ENCODE results near the gene BRPF1.

BRPF1 gene

GRCh38 chr3:9739181-9739580 is 7.6 kb downstream of the BRPF1 start:
- no peak for DNase-seq

GRCh38 chr3:9742560-9742959 is 11.0 kb downstream of the BRPF1 start:
- no peak for DNase-seq

GRCh38 chr3:9743548-9743947 is 12.0 kb downstream of the BRPF1 start:
- no peak for DNase-seq

DNA sequence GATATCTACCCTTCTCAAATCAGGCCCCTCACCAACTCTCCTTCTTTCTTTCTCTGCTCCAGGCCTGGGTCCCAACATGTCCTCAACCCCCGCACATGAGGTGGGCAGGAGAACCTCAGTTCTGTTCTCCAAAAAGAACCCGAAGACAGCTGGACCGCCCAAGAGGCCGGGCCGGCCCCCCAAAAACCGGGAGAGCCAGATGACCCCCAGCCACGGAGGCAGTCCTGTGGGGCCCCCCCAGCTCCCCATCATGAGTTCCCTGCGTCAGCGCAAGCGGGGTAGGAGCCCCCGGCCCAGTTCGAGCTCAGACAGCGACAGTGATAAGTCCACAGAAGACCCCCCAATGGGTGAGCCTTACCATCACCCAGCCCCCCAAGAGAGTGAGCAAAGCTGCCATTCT is 12.6 kb downstream of the BRPF1 start:
- DNase-seq = no peak

- no peak for DNase-seq
Measured at GRCh38 chr3:9745521-9745920, 14.0 kb downstream of the BRPF1 start.

GRCh38 chr3:9746330-9746729 is 14.8 kb downstream of the BRPF1 start:
- DNase-seq = no peak

GRCh38 chr3:9747267-9747666 is 15.7 kb downstream of the BRPF1 start:
- no peak for DNase-seq

GRCh38 chr3:9748031-9748430 is 16.5 kb downstream of the BRPF1 start:
- DNase-seq = no peak

GRCh38 chr3:9749296-9749644 is 17.7 kb downstream of the BRPF1 start:
- peak; percentile 57 for DNase-seq

DNA sequence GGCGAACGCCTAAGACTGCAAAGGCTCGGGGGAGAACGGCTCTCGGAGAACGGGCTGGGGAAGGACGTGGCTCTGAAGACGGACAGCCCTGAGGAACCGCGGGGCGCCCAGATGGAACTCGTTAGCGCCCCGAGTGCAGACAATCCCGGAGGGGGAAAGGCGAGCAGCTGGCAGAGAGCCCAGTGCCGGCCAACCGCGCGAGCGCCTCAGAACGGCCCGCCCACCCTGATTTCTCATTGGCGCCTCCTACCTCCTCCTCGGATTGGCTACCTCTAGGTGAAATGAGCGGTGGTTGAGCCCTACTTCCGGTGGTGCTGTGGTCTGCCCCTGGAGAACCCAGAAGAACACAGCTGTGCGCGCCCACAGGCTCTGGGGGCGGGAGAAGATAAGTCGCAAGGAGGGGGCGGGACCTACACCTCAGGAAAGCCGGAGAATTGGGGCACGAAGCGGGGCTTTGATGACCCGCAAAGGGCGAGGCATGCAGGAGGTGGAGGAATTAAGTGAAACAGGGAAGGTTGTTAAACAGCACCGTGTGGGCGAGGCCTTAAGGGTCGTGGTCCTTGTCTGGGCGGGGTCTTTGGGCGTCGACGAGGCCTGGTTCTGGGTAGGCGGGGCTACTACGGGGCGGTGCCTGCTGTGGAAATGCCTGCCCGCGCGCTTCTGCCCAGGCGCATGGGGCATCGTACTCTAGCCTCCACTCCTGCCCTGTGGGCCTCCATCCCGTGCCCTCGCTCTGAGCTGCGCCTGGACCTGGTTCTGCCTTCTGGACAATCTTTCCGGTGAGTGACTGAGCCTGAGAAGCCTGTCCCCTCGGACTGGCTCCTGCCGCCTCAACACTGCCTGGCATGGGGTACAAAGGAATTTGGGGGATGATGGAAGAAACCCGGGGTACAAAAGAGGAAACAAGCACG is 18.4 kb downstream of the BRPF1 start, which contains the start of gene OGG1:
TSS of gene OGG1 (plus strand) at position 308 of the 911 bp plus-strand sequence. CDS start at position 643, 335 bp downstream.
- peak; percentile 90 for DNase-seq

- peak; percentile 49 for DNase-seq
Measured at GRCh38 chr3:9750556-9751411, 19.2 kb downstream of the BRPF1 start.

- no peak for DNase-seq
Measured at GRCh38 chr3:9754678-9755077, 23.1 kb downstream of the BRPF1 start.

- DNase-seq = no peak
Measured at GRCh38 chr3:9757427-9757826, 25.9 kb downstream of the BRPF1 start.

GRCh38 chr3:9760779-9761505 is 29.4 kb downstream of the BRPF1 start:
- DNase-seq = no peak

DNA sequence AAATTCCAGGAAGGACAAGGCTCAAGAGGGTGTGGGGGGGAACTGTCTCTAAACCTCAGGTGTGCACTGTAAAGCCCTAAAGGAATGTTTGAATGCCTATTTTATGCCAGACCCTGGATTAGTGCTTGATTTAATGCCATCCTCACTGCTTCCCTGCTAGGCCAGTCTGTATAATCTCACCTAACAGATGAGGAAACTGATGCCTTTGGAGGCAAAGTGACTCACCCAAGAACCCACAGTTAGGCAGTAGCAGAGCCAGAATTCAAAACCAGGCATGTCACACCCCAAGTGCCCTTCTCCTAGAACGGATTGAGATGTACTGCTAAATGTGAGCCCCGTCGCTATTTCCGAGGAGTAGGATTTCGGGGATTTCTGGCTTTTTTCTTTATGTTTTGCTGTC is 30.4 kb downstream of the BRPF1 start:
- DNase-seq = no peak

DNA sequence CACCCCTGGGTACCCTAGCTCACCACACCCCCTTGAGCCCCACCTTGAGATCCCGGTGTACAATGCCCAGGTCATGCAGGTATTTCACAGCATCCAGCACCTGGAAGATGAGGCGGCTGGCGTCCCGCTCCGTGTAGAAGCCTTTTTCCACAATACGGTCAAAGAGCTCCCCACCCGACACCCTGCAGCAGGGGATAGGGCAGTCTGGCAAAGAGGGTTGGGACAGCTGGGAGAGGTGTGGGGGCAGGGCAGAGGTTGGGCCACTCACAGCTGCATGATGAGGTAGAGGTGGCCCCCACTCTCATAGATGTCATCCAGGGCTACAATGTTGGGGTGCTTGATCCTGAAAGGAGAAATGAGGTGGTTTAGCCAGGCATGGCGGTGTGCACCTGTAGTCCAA is 31.3 kb downstream of the BRPF1 start:
- no peak for DNase-seq

DNA sequence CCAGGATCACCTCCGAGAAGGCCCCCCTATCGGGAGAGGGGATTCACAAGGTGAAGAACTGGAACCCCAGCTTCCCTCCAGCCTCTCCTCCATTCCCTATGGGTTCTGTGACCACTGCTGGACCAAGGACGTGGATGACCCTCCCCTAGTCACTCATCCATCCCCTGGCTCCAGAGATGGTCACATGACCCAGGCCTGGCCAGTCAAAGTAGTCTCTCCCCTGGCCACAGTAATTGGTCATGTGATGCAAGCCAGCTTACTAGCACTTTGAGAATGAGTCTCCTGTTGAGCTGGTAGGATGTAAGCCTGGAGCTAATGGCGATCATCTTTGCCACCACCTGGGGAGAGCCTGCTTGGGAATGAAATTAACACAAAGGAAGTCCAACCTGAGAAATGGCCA is 34.3 kb downstream of the BRPF1 start:
- DNase-seq = no peak

DNA sequence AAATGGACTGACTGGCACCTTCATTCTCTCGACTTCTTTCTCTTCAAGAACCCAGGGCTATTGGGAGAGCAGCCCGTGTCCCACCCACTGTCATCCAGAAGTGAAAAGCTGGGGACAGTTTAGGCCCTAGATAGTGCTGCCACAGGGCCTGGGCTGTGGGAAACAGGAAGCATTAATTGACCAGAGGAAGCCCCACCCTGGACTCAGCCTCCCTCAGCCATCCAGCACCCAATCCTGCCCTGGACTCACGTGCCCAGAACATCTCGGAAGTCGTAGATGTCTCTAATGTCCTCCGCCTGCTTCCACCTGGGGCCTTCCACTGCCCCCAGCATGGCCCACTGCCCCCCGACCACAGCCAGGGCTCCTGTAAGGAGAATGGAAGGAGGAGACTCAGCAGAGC is 35.9 kb downstream of the BRPF1 start:
- no peak for DNase-seq

DNA sequence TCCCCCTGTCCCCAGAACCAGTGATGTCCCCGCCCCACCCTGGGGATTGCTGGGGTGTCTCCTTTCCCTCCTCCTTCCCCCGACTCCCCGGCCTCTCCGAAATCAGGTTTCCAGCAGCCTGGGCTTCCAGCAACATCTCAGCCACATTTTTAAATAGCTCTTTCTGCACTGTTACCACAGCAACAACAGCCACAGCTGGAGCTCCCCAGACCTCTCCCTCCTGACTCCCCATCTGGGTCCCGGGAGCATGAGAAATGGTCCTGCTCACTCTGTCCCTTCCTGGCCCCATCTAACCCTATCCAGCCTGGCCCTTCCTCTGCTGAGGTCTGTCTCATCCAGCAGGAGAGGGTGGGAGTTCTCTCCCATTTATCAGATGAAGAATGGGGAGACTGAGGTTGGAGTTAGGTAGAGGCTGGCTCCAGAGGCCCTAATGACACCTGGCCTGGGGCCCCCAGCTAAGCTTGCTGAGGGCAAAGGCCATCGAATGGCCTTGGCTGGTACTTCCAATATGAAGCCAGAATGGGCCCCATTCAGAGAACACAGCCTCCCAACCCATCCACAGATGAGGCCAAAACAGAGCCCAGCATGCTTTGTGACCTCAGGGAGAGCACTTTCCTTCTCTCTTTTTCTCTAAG is 36.7 kb downstream of the BRPF1 start:
- DNase-seq = no peak

- no peak for DNase-seq
Measured at GRCh38 chr3:9769012-9769411, 37.5 kb downstream of the BRPF1 start.

GRCh38 chr3:9769426-9770275 is 38.1 kb downstream of the BRPF1 start, which contains the start of gene CAMK1:
TSS of gene CAMK1 (minus strand) at chr3:9769947. CDS start at chr3:9767749, 2,198 bp downstream.
- DNase-seq = peak; percentile 65
